SU-DHL-6 (cell line): ENCODE measurements around the gene ZNF414.

ENCODE experiments used
- H2AFZ ChIP-seq: fragments of 200-600 bp; sonication (generic); 2 replicates; pipeline ENCODE4 v1.6.1; 2014; ENCODE audit warnings: low read depth, mild to moderate bottlenecking, moderate library complexity, mixed read lengths, antibody characterized with exemption, low read length; ENCODE audit not compliant: severe bottlenecking
- H3F3A ChIP-seq: fragments of 200-600 bp; shearing (Covaris generic); 2 replicates; pipeline ENCODE4 v1.6.0; 2016; ENCODE audit warnings: antibody characterized with exemption, mild to moderate bottlenecking; ENCODE audit not compliant: insufficient read depth
- H3K27ac ChIP-seq: fragments of 200-600 bp; sonication (generic); 2 replicates; pipeline ENCODE4 v1.5.1; 2016; ENCODE audit warnings: low read depth, mild to moderate bottlenecking, low read length, moderate library complexity, mixed read lengths
- H3K27me3 ChIP-seq: fragments of 200-600 bp; sonication (generic), shearing (Covaris generic); 2 replicates; pipeline ENCODE4 v1.6.0; 2014; ENCODE audit warnings: mild to moderate bottlenecking, low read length
- H3K36me3 ChIP-seq: fragments of 200-600 bp; sonication (generic); 2 replicates; pipeline ENCODE4 v1.6.1; 2014; ENCODE audit warnings: mild to moderate bottlenecking, low read length, mixed read lengths
- H3K4me2 ChIP-seq: fragments of 300-600, 200-600 bp; shearing (Covaris generic), sonication (generic); 2 replicates; pipeline ENCODE4 v1.6.0; 2014; ENCODE audit warnings: low read length, low read depth, mild to moderate bottlenecking; ENCODE audit not compliant: poor library complexity, severe bottlenecking
- H3K4me3 ChIP-seq: fragments of 200-600 bp; sonication (generic); 2 replicates; pipeline ENCODE4 v1.5.1; 2014; ENCODE audit warnings: antibody characterized with exemption, low read length, mild to moderate bottlenecking, mixed read lengths; ENCODE audit not compliant: insufficient read depth, poor library complexity, severe bottlenecking
- H3K79me2 ChIP-seq: fragments of 200-600 bp; sonication (generic); 2 replicates; pipeline ENCODE4 v1.6.1; 2014; ENCODE audit warnings: mild to moderate bottlenecking, low read length, moderate library complexity; ENCODE audit not compliant: insufficient read depth
- H3K9ac ChIP-seq: fragments of 200-600 bp; sonication (generic); 2 replicates; pipeline ENCODE4 v1.7.0; 2014; ENCODE audit warnings: mild to moderate bottlenecking, low read length
- H3K9me2 ChIP-seq: fragments of 200-600 bp; sonication (generic); replicated peaks from 2 replicates; pipeline ENCODE4 v1.6.1; 2014; ENCODE audit warnings: low read length; ENCODE audit not compliant: insufficient read depth
- H3K9me3 ChIP-seq: fragments of 200-600 bp; sonication (generic); 2 replicates; pipeline ENCODE4 v1.6.1; 2014; ENCODE audit warnings: low read length, mixed read lengths; ENCODE audit not compliant: insufficient read depth
- H4K20me1 ChIP-seq: fragments of 200-600 bp; sonication (generic); 2 replicates; pipeline ENCODE4 v1.6.1; 2014; ENCODE audit warnings: low read depth, mild to moderate bottlenecking, antibody characterized with exemption, low read length, moderate library complexity, mixed read lengths
- CTCF ChIP-seq: fragments of 200-600 bp; sonication (generic); IDR thresholded peaks from one replicate; pipeline ENCODE4 v1.5.1; 2017; ENCODE audit warnings: antibody characterized with exemption, mild to moderate bottlenecking, low read length, moderate library complexity; ENCODE audit not compliant: insufficient read depth, poor library complexity, severe bottlenecking
- EZH2phosphoT487 ChIP-seq: fragments of 200-600 bp; sonication (generic), shearing (Covaris generic); conservative IDR thresholded peaks from 2 replicates; pipeline ENCODE4 v1.6.1; 2018; ENCODE audit warnings: mild to moderate bottlenecking, antibody characterized with exemption, low read length, moderate library complexity, mixed read lengths

ZNF414 gene

GRCh38 chr19:8484331-8484894, 29.6 kb downstream of the ZNF414 start:
- no peaks in the 10 kb centered on the region for H3K27me3 ChIP-seq
- H3K9me3 ChIP-seq, result no peaks in the 10 kb centered on the region
- no peaks in the 10 kb centered on the region for H3F3A ChIP-seq
- H3K4me2 ChIP-seq, result no peak overlapping the region
- H3K9ac ChIP-seq, result no peak overlapping the region
- peaks cover 24% of the 10 kb centered on the region for H3K79me2 ChIP-seq
- peaks cover 9% of the 10 kb centered on the region; the same call in 1 of the 2 replicates for H4K20me1 ChIP-seq
- H3K36me3 ChIP-seq, result peaks cover 8% of the 10 kb centered on the region; the same call in 1 of the 2 replicates
- H2AFZ ChIP-seq, result no peak overlapping the region
- H3K4me3 ChIP-seq, result no peak overlapping the region
- no peak overlapping the region for H3K27ac ChIP-seq
- no peaks in the 10 kb centered on the region for H3K9me2 ChIP-seq
- TF ChIP-seq CTCF (no peak), EZH2phosphoT487 (no peak)

GRCh38 chr19:8483165-8483564, 30.8 kb downstream of the ZNF414 start:
- TF ChIP-seq EZH2phosphoT487 (no peak), CTCF (no peak)
- H4K20me1 ChIP-seq, result peaks cover 13% of the 10 kb centered on the region; the same call in 1 of the 2 replicates
- no peak overlapping the region for H3K9ac ChIP-seq
- H3K9me3 ChIP-seq, result no peaks in the 10 kb centered on the region
- no peak overlapping the region for H2AFZ ChIP-seq
- H3K27ac ChIP-seq, result no peak overlapping the region
- H3K4me3 ChIP-seq, result no peak overlapping the region
- peaks cover 36% of the 10 kb centered on the region for H3K79me2 ChIP-seq
- no peak overlapping the region for H3K4me2 ChIP-seq
- H3K36me3 ChIP-seq, result peaks cover 11% of the 10 kb centered on the region; the same call in 1 of the 2 replicates
- no peaks in the 10 kb centered on the region for H3K27me3 ChIP-seq
- no peaks in the 10 kb centered on the region for H3K9me2 ChIP-seq
- H3F3A ChIP-seq, result no peaks in the 10 kb centered on the region

- TF ChIP-seq CTCF (no peak), EZH2phosphoT487 (no peak)
- H3K79me2 ChIP-seq, result peaks cover 41% of the 10 kb centered on the region
- no peak overlapping the region for H3K4me2 ChIP-seq
- no peak overlapping the region for H3K4me3 ChIP-seq
- H4K20me1 ChIP-seq, result peaks cover 18% of the 10 kb centered on the region; the same call in 1 of the 2 replicates
- no peak overlapping the region for H3K9ac ChIP-seq
- H3K27ac ChIP-seq, result no peak overlapping the region
- peaks cover 11% of the 10 kb centered on the region; the same call in 1 of the 2 replicates for H3K36me3 ChIP-seq
- no peaks in the 10 kb centered on the region for H3F3A ChIP-seq
- H2AFZ ChIP-seq, result no peak overlapping the region
- no peaks in the 10 kb centered on the region for H3K27me3 ChIP-seq
- H3K9me2 ChIP-seq, result no peaks in the 10 kb centered on the region
- H3K9me3 ChIP-seq, result no peaks in the 10 kb centered on the region
Measured at GRCh38 chr19:8482696-8483095, 31.3 kb downstream of the ZNF414 start.
